Spleen (tissue), 7 donors: ENCODE measurements around the gene SBK3.
A peak's percentile ranks its signal among the peaks of the same experiment; 100 is the strongest.

Experiments
- CTCF ChIP-seq, 11 experiments: fragments of 200-600 bp in 7 of 11; fragments of 450-650 bp in 4 of 11; sonication (generic) in 4 of 11; IDR thresholded peaks in 8 of 11; conservative IDR thresholded peaks in 3 of 11; 1 replicate in 7 of 11; 2 replicates in 4 of 11; pipeline versions ENCODE4 v1.4.0 to v1.8.0; 2016 to 2021; ENCODE audit warnings: antibody characterized with exemption in 11 of 11, inconsistent platforms in 4 of 11, mild to moderate bottlenecking in 1 of 11
- POLR2AphosphoS5 ChIP-seq, 3 donors: sonication (generic); formaldehyde crosslinking; IDR thresholded peaks; one replicate each; pipeline ENCODE4 v1.5.1; 2017; ENCODE audit warnings: antibody characterized with exemption in 3 of 3
- donor health status: DM: no; HTN: no; CAD: no; lungs with moderate emphysema.
- donor health status: DM: no; HTN: no; CAD: no.
- donor health status: DM: no; HTN: no; CAD: no.

GRCh38 chr19:55586976-55587668, 41.8 kb upstream of the SBK3 start:
- TF ChIP-seq CTCF (IDR thresholded peaks at IDR 0.05 in 8 of 11, conservative IDR thresholded peaks at IDR 0.05 in 3 of 11) (no peak), POLR2AphosphoS5 (IDR thresholded peaks at IDR 0.05) (peak in 2 of 3 donors; percentile 57 to 74)
